ENCODE measurements around the gene SFN.
"Not testable (repeated sequence)": the region's sequence is repeated elsewhere in the genome, so short reads cannot be mapped to it uniquely, and the experiment has no call there.

Gene SFN

GRCh38 chr1:26862781-26863684 is at the start of gene SFN:
TSS of gene SFN (plus strand) at chr1:26863149. CDS start at chr1:26863213, 64 bp downstream.
- peak; percentile 99 for DNase-seq (ENCODE audit: low spot score)

GRCh38 chr1:26814377-26814776 is 48.6 kb upstream of the SFN start:
- no peak for DNase-seq (ENCODE audit: low spot score)

- DNase-seq (ENCODE audit: low spot score), result no peak
These were observed 48.1 kb upstream of the SFN start for GRCh38 chr1:26814893-26815292.

- DNase-seq (ENCODE audit: low spot score), result no peak
These were observed 42.1 kb upstream of the SFN start for GRCh38 chr1:26820784-26821269.

GRCh38 chr1:26822737-26823395 is 40.1 kb upstream of the SFN start:
- DNase-seq (ENCODE audit: low spot score), result no peak

GRCh38 chr1:26824731-26825130 is 38.2 kb upstream of the SFN start:
- DNase-seq (ENCODE audit: low spot score), result no peak

- peak; percentile 41 for DNase-seq (ENCODE audit: low spot score)
These were observed 36.5 kb upstream of the SFN start, which contains the start of gene ZDHHC18 for GRCh38 chr1:26826261-26827105. TSS of gene ZDHHC18 (plus strand) at chr1:26826688. CDS start at chr1:26826805, 117 bp downstream.

GRCh38 chr1:26827106-26827604 is 35.8 kb upstream of the SFN start:
- DNase-seq (ENCODE audit: low spot score), result no peak

- DNase-seq (ENCODE audit: low spot score), result no peak
These were observed 35.3 kb upstream of the SFN start for GRCh38 chr1:26827663-26828062.

- no peak for DNase-seq (ENCODE audit: low spot score)
These were observed 34.4 kb upstream of the SFN start for GRCh38 chr1:26828411-26828991.

- no peak for DNase-seq (ENCODE audit: low spot score)
These were observed 33.6 kb upstream of the SFN start for GRCh38 chr1:26829184-26829911.

GRCh38 chr1:26831059-26831458 is 31.9 kb upstream of the SFN start:
- DNase-seq (ENCODE audit: low spot score), result no peak

- no peak for DNase-seq (ENCODE audit: low spot score)
These were observed 31.3 kb upstream of the SFN start for GRCh38 chr1:26831546-26832248.

GRCh38 chr1:26832249-26832960 is 30.5 kb upstream of the SFN start:
- no peak for DNase-seq (ENCODE audit: low spot score)

- DNase-seq (ENCODE audit: low spot score), result no peak
These were observed 29.2 kb upstream of the SFN start for GRCh38 chr1:26833432-26834405.

- not testable (repeated sequence) for DNase-seq (ENCODE audit: low spot score)
These were observed 25.3 kb upstream of the SFN start for GRCh38 chr1:26837665-26838064.

- DNase-seq (ENCODE audit: low spot score), result no peak
These were observed 24.2 kb upstream of the SFN start for GRCh38 chr1:26838474-26839338.

All from SW480 (cell line).